Activated naive CD8-positive, alpha-beta T cell treated with anti-CD3 and anti-CD28 coated beads, Interleukin-2, amount 50 U/mL, for 24 hours (primary cell): Measurements from ENCODE around the gene GPR45.

Experiments
- ATAC-seq: fragments of 150-1000 bp; cut with Tn5 transposase; one replicate; pipeline ENCODE4 v1.10.0; 2021
- DNase-seq: peaks from one replicate; pipeline ENCODE4 v3.0.0; 2021
- H3K27ac Mint-ChIP-seq: one replicate; pipeline ENCODE4 v1.8.0; 2021; ENCODE audit warnings: mild to moderate bottlenecking, mixed read lengths
- H3K27me3 Mint-ChIP-seq: one replicate; pipeline ENCODE4 v1.8.0; 2021; ENCODE audit warnings: mixed read lengths
- H3K36me3 Mint-ChIP-seq: one replicate; pipeline ENCODE4 v1.8.0; 2021; ENCODE audit warnings: low read depth, mixed read lengths
- H3K4me1 Mint-ChIP-seq: one replicate; pipeline ENCODE4 v1.8.0; 2021; ENCODE audit warnings: mixed read lengths
- H3K4me3 Mint-ChIP-seq: one replicate; pipeline ENCODE4 v1.8.0; 2021; ENCODE audit warnings: mild to moderate bottlenecking, moderate library complexity, mixed read lengths
- H3K9me3 Mint-ChIP-seq: one replicate; pipeline ENCODE4 v1.8.0; 2021; ENCODE audit warnings: mixed read lengths

The GPR45 gene, protein sequence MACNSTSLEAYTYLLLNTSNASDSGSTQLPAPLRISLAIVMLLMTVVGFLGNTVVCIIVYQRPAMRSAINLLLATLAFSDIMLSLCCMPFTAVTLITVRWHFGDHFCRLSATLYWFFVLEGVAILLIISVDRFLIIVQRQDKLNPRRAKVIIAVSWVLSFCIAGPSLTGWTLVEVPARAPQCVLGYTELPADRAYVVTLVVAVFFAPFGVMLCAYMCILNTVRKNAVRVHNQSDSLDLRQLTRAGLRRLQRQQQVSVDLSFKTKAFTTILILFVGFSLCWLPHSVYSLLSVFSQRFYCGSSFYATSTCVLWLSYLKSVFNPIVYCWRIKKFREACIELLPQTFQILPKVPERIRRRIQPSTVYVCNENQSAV

DNA sequence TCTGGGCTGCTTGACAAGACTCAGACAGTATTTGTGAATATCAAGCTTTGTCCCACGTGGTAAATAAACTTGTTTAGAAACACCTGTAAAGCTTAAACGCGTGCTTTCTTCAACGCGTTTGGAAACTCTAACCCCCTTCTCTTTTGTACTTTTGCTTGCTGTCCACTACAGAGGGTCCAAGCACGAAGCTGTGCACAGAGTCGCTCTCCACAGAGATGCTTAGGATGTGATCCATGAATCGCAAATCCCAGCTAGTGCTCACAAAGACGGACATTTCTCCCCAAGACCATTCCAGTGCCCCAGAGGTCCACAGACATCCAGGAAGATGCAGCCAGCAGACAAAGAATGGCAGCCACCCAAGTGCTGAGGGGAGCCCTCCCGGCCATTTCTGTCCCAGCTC lies at the start of gene GPR45:
GPR45 (plus strand) TSS at position 301 of the 400 bp plus-strand sequence. CDS start 116 bp downstream, outside the sequence.
- DNase-seq, result no peak
- Mint-ChIP-seq H3K36me3 (no peaks in the 10 kb centered on the region), H3K27me3 (peaks cover 5% of the 10 kb centered on the region), H3K27ac (no peak within 1 kb of the TSS), H3K4me3 (no peak within 1 kb of the TSS), H3K4me1 (peaks cover 2% of the 10 kb centered on the region), H3K9me3 (no peaks in the 10 kb centered on the region)
- no peak for ATAC-seq

DNA sequence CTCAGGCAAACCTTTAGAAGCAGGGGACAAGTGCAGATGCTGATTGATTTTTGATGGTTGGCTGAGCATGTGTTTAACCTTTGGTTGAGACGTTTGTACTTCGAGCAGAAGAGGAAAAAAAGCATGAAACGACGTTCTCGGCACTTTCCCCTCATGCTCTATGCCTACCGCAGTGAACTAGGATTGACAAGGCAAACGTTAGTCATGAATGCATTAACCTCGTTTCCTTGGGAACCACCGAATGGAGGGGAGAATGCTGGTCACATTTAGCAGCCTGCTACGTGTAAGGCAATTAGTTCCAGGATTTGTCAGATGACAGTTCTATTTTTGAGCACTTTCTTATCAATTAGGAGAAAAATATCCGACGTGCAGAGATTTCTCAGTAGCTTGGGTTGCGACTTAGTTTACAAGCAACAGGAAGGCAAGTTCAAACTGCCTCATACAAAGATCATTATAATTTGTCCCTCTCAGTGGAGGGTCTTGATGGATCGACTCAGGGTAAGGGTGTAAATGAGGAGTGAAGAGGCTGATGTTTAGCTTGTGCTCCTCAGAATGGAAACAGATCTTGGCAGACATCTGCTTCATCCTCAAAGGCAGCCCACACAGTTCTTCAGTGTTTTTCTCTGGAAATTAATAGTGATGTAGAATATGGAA lies 47.4 kb upstream of the GPR45 start:
- Mint-ChIP-seq H3K4me3 (no peak overlapping the region), H3K27me3 (peaks cover 18% of the 10 kb centered on the region), H3K9me3 (peaks cover 15% of the 10 kb centered on the region), H3K27ac (no peak overlapping the region), H3K36me3 (no peaks in the 10 kb centered on the region), H3K4me1 (no peaks in the 10 kb centered on the region)
- ATAC-seq (no peak), DNase-seq (no peak)

DNA sequence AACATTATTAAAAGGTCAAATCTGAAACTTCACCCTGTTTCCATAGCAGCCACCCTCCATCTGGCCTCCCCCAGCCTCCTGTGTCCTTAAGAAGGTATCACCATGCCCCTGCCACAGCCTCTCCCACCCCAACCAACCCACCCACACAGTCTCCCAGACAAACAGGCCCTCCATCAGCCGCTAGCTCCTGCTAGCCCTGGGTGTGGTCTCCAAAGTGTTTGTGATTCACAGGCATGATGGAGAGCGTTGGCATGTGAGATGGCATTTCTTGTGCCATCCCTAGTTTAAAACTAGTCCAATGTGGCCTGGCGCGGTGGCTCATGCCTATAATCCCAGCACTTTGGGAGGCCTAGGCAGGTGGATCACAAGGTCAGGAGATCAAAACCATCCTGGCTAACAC lies 44.9 kb upstream of the GPR45 start:
- no peak overlapping the region for H3K4me3 Mint-ChIP-seq
- no peaks in the 10 kb centered on the region for H3K36me3 Mint-ChIP-seq
- ATAC-seq (no peak), DNase-seq (no peak)
- H3K27ac Mint-ChIP-seq, result no peak overlapping the region
- peaks cover 6% of the 10 kb centered on the region for H3K9me3 Mint-ChIP-seq
- peaks cover 6% of the 10 kb centered on the region for H3K27me3 Mint-ChIP-seq
- H3K4me1 Mint-ChIP-seq, result no peaks in the 10 kb centered on the region

DNA sequence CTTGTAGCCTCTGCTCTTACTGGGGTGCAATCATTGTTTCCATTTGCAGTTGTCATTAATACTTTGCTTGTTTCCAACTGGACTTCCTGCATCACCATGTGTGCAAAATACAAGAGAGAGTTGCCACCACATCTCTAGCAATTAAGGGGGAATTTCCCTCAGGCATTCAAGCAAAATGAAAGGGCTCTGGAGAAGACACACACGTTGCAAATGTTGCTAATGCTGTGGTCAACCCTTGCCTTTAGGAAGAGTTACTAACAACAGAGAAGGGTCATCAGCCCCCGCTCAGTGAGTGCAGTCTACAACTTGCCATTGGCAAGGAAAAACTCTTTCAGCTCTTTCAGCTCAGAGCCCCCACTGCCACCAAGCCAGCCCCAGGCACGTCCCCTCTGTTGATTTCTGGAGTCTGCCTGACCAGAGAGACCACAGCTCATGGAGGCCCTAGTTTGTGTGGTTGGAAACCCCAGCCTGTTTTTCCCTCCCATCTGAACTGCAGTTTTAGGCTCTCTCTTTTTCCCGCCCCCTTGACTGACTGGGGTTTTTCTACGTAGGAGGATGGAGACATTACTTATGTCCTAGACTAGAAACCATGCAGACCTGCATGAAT lies 25.9 kb upstream of the GPR45 start:
- Mint-ChIP-seq H3K9me3 (no peaks in the 10 kb centered on the region), H3K4me1 (no peaks in the 10 kb centered on the region), H3K4me3 (no peak overlapping the region), H3K27me3 (no peaks in the 10 kb centered on the region), H3K36me3 (no peaks in the 10 kb centered on the region), H3K27ac (no peak overlapping the region)
- peak; percentile 28 for ATAC-seq
- DNase-seq, result no peak

DNA sequence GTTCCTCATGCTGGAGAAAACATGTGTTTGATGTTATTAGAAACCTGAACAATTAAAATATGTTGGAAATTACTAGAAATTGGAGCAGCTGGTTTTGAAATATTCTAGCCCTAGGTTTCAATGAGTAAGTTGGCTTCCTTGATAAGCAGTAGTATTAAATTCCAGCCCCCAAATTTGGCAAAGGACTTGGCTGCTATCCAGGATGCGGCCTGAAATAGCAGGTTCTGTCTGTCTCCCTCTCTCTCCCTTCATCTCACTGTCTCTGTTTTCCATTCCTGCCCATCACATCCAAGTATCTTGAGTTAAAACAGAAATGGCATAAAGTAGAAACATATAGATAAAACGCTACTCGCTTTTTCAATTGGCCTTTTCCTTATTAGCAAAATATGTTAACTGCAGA lies 20.9 kb upstream of the GPR45 start:
- Mint-ChIP-seq H3K27me3 (peaks cover 13% of the 10 kb centered on the region), H3K36me3 (no peaks in the 10 kb centered on the region), H3K4me1 (no peaks in the 10 kb centered on the region), H3K9me3 (no peaks in the 10 kb centered on the region), H3K4me3 (no peak overlapping the region), H3K27ac (no peak overlapping the region)
- ATAC-seq, result no peak
- DNase-seq, result no peak

DNA sequence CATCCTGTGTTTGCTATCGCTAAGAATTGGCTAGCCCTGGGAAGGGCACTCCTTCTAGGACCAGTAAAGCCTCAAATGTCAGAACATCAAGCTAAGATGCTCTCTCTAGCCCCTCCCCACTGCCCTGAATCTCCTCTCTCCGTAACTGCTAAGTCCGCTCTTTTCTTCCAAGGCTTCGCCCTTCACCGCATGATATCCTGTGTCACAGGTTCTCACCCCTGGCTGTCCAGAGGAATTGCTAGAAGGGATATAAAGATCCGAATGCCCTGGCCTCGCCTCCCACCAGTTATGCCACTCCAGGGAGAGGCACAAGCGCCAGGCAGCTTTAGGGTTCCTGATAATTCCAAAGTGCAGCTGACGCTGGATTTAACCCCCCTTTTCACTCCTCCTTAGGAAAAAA lies 17.1 kb upstream of the GPR45 start:
- Mint-ChIP-seq H3K36me3 (no peaks in the 10 kb centered on the region), H3K27me3 (peaks cover 13% of the 10 kb centered on the region), H3K9me3 (no peaks in the 10 kb centered on the region), H3K4me3 (no peak overlapping the region), H3K4me1 (no peaks in the 10 kb centered on the region), H3K27ac (no peak overlapping the region)
- DNase-seq (no peak), ATAC-seq (no peak)

DNA sequence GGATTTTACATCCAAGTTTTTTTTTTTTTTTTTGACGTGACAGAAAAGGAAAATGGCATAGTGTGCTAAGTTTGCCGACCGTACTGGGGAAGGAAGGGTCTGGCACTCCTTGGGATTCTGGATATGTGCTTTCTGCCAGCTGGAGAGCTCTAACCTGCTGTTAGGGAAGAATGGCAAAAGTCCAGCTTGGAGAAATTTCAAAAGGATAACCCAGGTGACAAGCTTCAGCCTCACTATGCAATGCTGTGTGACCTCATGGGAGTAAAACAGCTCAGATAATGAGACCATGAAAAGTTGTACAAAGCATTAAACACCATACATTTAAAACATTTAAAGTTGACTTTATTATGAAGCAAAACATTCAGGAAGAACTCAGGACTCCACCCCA lies 10.3 kb upstream of the GPR45 start:
- Mint-ChIP-seq H3K27me3 (no peaks in the 10 kb centered on the region), H3K4me1 (peaks cover 8% of the 10 kb centered on the region), H3K9me3 (no peaks in the 10 kb centered on the region), H3K4me3 (no peak overlapping the region), H3K36me3 (no peaks in the 10 kb centered on the region), H3K27ac (no peak overlapping the region)
- DNase-seq, result no peak
- ATAC-seq, result no peak

DNA sequence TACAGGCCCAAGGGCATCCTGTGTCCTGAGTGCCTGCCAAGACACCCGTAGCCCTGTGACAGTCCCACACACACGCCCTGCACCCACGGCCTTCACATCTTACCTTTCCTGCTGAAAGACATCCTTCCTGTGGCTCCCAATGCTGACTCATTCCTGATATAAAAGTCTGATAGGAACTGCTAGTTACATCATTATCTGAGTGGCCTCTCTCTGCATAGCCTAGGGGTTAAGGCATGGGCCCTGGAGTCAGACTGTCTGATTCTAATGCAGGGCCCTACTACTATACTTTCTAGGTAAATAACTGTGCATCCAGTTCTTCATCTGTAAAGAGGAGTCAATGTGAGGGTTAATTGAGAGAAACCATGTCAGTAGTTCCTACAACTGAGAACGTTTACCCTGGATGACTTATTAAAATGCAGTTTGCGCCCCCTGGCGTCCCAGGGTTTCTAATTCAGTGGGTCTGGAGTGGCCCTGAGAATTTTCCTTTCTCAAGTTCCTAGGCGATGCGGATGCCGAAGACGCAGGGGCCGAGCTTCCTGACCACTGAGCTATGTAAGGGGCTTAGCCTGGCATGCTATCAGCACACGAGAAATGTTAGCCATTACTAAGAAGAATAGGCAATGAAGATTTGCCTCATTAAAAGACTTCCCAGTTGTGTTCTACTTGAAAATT lies 6.0 kb upstream of the GPR45 start:
- DNase-seq (peak; percentile 76), ATAC-seq (peak; percentile 63)
- no peaks in the 10 kb centered on the region for H3K36me3 Mint-ChIP-seq
- H3K27ac Mint-ChIP-seq, result no peak overlapping the region
- no peaks in the 10 kb centered on the region for H3K9me3 Mint-ChIP-seq
- H3K4me1 Mint-ChIP-seq, result peaks cover 10% of the 10 kb centered on the region
- peaks cover 5% of the 10 kb centered on the region for H3K27me3 Mint-ChIP-seq
- H3K4me3 Mint-ChIP-seq, result no peak overlapping the region

DNA sequence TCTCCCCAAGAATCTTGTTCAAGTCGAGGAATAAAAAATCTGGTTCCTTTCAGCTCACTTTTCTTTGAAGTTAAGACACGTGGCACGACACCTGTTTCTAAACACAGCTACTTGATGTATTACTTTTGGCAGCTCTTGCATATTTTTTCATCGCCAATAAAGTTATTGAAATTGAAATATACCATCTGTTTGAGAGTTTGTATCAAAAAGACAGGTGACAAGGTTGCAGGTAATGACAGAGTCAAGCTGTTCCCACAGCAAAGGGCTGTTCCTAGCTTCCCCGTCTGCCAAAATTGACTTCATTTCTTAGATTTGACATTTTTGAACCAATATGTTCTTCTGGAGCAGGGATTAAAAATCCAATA lies 5.5 kb upstream of the GPR45 start:
- Mint-ChIP-seq H3K4me1 (peaks cover 10% of the 10 kb centered on the region), H3K36me3 (no peaks in the 10 kb centered on the region), H3K27me3 (peaks cover 5% of the 10 kb centered on the region), H3K4me3 (no peak overlapping the region), H3K27ac (no peak overlapping the region), H3K9me3 (no peaks in the 10 kb centered on the region)
- no peak for ATAC-seq
- no peak for DNase-seq

DNA sequence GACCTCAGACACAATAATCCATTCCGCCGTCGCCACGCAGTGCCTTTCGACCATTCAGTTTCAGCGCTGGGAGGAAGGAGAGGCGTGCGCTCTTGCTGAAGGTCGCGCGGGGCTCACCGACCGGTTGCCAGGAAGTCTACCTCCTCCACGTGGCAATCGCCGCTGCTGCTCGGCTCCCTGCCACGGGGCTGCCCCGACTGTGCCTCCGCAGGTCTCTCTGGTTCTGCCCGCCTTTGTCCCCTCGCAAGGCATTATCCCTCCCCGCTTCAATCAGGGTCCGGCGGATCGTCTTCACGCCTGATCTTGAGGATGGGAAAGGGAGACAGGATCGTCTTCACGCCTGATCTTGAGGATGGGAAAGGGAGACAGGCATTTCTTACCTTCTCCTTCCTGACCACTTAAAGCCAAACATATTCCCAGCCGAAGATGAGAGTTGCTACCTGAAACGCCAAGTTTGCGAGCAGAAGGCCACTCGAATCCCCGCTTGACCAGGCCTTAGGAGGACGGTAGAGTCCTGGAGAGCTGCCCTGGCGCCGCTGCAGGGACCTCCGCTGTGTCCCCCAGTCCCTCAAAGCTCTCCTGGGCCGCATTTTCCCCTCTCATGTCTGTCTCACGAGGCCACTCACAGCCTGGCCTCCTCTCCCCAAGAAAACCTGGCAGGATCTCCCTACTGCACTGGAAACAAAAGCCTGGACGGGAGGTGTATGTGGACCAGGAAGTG lies 4.3 kb upstream of the GPR45 start:
- no peak for DNase-seq
- H3K4me1 Mint-ChIP-seq, result peaks cover 10% of the 10 kb centered on the region
- no peak overlapping the region for H3K27ac Mint-ChIP-seq
- no peak for ATAC-seq
- H3K9me3 Mint-ChIP-seq, result no peaks in the 10 kb centered on the region
- no peak overlapping the region for H3K4me3 Mint-ChIP-seq
- H3K36me3 Mint-ChIP-seq, result no peaks in the 10 kb centered on the region
- peaks cover 5% of the 10 kb centered on the region for H3K27me3 Mint-ChIP-seq

DNA sequence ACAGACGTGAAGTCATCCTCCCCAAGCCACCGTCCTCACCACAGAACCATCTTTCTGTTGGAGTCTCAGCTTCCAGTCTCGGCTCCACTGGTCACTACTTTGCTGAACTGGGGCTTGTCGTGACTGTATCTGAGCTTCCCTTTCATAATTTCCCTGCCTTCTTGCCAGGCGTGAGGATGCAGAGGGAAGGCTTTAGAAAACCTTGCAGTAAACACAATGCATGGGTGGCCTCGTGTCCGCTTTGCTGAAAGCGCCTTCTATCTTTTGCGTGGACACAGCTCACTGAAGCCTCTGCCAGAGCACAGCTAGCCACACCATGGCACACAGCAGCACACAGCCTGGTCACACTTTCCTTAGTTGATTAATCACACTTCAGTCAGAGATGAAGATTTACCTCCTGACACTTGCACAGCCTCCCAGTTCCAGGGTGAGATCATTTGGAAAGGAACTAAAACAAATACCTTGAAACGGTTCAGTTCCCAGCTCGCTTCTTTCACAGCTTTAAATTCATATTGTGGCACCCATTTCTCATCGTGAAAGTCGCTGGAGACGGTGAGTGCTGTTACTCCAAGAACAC lies 2.8 kb upstream of the GPR45 start:
- no peak overlapping the region for H3K4me3 Mint-ChIP-seq
- no peak for DNase-seq
- H3K4me1 Mint-ChIP-seq, result peaks cover 10% of the 10 kb centered on the region
- H3K36me3 Mint-ChIP-seq, result no peaks in the 10 kb centered on the region
- no peak for ATAC-seq
- peaks cover 5% of the 10 kb centered on the region for H3K27me3 Mint-ChIP-seq
- no peak overlapping the region for H3K27ac Mint-ChIP-seq
- H3K9me3 Mint-ChIP-seq, result no peaks in the 10 kb centered on the region

DNA sequence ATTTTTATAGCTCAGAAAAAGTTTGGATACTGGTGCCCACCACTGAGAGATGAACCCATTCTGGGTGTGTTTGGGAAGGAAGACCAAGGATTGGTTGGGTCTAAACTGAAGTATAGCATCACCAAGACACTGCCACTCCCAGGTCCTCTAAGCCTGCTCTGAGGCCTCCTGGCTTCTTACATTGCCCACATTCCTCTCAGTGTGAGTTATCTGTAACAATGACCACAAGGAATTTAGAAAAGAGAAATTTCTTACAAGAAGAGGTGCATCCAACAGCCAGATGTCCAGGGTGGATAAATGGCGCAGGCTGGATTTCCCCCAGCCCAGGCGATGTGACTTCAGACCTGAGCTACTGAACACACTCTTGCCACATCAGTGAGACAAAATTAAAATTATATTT lies 1.6 kb upstream of the GPR45 start:
- DNase-seq, result no peak
- Mint-ChIP-seq H3K27ac (no peak overlapping the region), H3K4me1 (peaks cover 10% of the 10 kb centered on the region), H3K9me3 (no peaks in the 10 kb centered on the region), H3K4me3 (no peak overlapping the region), H3K27me3 (peaks cover 5% of the 10 kb centered on the region), H3K36me3 (no peaks in the 10 kb centered on the region)
- no peak for ATAC-seq

DNA sequence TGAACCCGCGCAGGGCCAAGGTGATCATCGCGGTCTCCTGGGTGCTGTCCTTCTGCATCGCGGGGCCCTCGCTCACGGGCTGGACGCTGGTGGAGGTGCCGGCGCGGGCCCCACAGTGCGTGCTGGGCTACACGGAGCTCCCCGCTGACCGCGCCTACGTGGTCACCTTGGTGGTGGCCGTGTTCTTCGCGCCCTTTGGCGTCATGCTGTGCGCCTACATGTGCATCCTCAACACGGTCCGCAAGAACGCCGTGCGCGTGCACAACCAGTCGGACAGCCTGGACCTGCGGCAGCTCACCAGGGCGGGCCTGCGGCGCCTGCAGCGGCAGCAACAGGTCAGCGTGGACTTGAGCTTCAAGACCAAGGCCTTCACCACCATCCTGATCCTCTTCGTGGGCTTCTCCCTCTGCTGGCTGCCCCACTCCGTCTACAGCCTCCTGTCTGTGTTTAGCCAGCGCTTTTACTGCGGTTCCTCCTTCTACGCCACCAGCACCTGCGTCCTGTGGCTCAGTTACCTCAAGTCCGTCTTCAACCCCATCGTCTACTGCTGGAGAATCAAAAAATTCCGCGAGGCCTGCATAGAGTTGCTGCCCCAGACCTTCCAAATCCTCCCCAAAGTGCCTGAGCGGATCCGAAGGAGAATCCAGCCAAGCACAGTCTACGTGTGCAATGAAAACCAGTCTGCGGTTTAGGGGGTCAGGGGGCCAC lies 897 bp downstream of the GPR45 start:
- H3K36me3 Mint-ChIP-seq, result no peaks in the 10 kb centered on the region
- no peak overlapping the region for H3K4me3 Mint-ChIP-seq
- peaks cover 2% of the 10 kb centered on the region for H3K4me1 Mint-ChIP-seq
- H3K27me3 Mint-ChIP-seq, result peaks cover 1% of the 10 kb centered on the region
- no peak for ATAC-seq
- H3K27ac Mint-ChIP-seq, result no peak overlapping the region
- no peaks in the 10 kb centered on the region for H3K9me3 Mint-ChIP-seq
- no peak for DNase-seq

DNA sequence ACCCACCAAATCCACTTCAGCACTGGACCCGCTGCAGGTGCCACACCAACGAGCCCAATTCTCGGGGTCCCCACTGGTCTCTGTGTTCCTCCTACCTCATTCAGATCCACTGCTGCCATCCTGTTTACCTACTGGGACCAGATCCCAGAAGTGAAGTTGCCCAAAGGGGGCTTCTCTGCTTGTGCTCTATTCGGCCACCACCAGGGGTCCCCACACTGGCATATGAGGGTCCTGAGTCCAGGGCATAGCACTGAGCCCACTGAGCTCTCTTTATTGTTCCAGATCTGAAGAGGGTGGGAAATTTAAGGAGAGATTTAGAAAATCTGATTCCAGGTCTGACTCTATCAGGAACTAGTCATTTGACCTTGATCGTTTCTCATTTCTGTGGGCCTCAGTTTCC lies 2.4 kb downstream of the GPR45 start:
- DNase-seq (no peak), ATAC-seq (no peak)
- Mint-ChIP-seq H3K27me3 (no peaks in the 10 kb centered on the region), H3K27ac (no peak overlapping the region), H3K4me1 (no peaks in the 10 kb centered on the region), H3K4me3 (no peak overlapping the region), H3K36me3 (no peaks in the 10 kb centered on the region), H3K9me3 (no peaks in the 10 kb centered on the region)
